HepG2 (cell line): ENCODE data around the gene OR4E1. TPM values are rescaled to one million over a fixed set of nuclear protein-coding genes. Genes with fewer than 3 reads are reported as not detected.
"Not testable (repeated sequence)": the region's sequence is repeated elsewhere in the genome, so short reads cannot be mapped to it uniquely, and the experiment has no call there.

Experiments used
- ATAC-seq: fragments of 200-7000 bp; cut with Tn5 transposase; 3 replicates; pipeline ENCODE4 v1.9.1; 2020; ENCODE audit warnings: mild to moderate bottlenecking, moderate library complexity
- BruUV-seq: library from RNA; stranded (reverse); fragments of 400-500 nt; replicated peaks from 2 replicates; lab custom pipeline; 2021; lab: Mats Ljungman, UMichigan
- CTCF ChIA-PET: fragments of 300-600 bp; formaldehyde crosslinking; extraction: SDS; loops from one replicate; lab custom pipeline; 2021; ENCODE audit warnings: low total read pairs, inconsistent platforms, low intra/inter-chr PET ratio; lab: Yijun Ruan, JAX
- POLR2A ChIA-PET: fragments of 350-600 bp; sonication (Branson Sonifier 250); formaldehyde crosslinking; loops from one replicate; lab custom pipeline; 2020; ENCODE audit warnings: antibody characterized with exemption, inconsistent platforms; lab: Yijun Ruan, JAX
- DNase-seq: peaks from one replicate; pipeline ENCODE4 v3.0.0-alpha.2; 2015; ENCODE audit warnings: low spot score
- FAIRE-seq: peaks from 3 replicates; lab custom pipeline; 2011; peaks lifted over from hg19 to GRCh38; lab: Jason Lieb, UNC
- H2AFZ ChIP-seq: one replicate; pipeline ENCODE4 v1.6.1; 2011; ENCODE audit warnings: low read length, inconsistent platforms
- H3K27ac ChIP-seq: fragments of 300-600 bp; 3 replicates; pipeline ENCODE4 v1.8.0; 2011; ENCODE audit warnings: mixed run types, mild to moderate bottlenecking, mixed read lengths, low read length, inconsistent platforms; ENCODE audit not compliant: insufficient read depth; ENCODE audit errors: extremely low read length
- H3K27me3 ChIP-seq, 2 experiments: fragments of 200-600 bp in 1 of 2; 2 replicates in 1 of 2; 3 replicates in 1 of 2; pipeline versions ENCODE4 v1.6.0 to v1.8.0; 2011; ENCODE audit warnings: low read length in 2 of 2, mild to moderate bottlenecking in 2 of 2, moderate library complexity in 2 of 2, inconsistent platforms in 1 of 2; ENCODE audit not compliant: insufficient read depth in 2 of 2, control insufficient read depth in 1 of 2
- H3K36me3 ChIP-seq, 2 experiments: fragments of 200-600 bp in 1 of 2; replicated peaks in 1 of 2; 2 replicates in 1 of 2; 3 replicates in 1 of 2; pipeline versions ENCODE4 v1.5.1 to v1.8.0; 2011; ENCODE audit warnings: low read length in 2 of 2, inconsistent platforms in 1 of 2; ENCODE audit not compliant: insufficient read depth in 2 of 2, control insufficient read depth in 1 of 2
- H3K4me1 ChIP-seq: 2 replicates; pipeline ENCODE4 v1.5.1; 2012; ENCODE audit warnings: low read length, inconsistent platforms; ENCODE audit not compliant: insufficient read depth
- H3K4me2 ChIP-seq: 2 replicates; pipeline ENCODE4 v1.6.0; 2011; ENCODE audit warnings: low read depth, low read length, inconsistent platforms
- H3K4me3 ChIP-seq, 3 experiments: fragments of 200-600 bp in 1 of 3; sonication (generic), shearing (Covaris generic) in 1 of 3; replicated peaks in 1 of 3; 2 replicates each; pipeline ENCODE4 v1.5.1; 2011 to 2016; ENCODE audit warnings: low read length in 3 of 3, inconsistent platforms in 2 of 3, low read depth in 2 of 3, mild to moderate bottlenecking in 2 of 3, control low read depth in 1 of 3, mixed read lengths in 1 of 3; ENCODE audit not compliant: insufficient read depth in 1 of 3
- H3K79me2 ChIP-seq: one replicate; pipeline ENCODE4 v1.6.1; 2011; ENCODE audit warnings: low read length, inconsistent platforms; ENCODE audit not compliant: insufficient read depth
- H3K9ac ChIP-seq: 2 replicates; pipeline ENCODE4 v1.6.0; 2011; ENCODE audit warnings: mild to moderate bottlenecking, low read depth, low read length, inconsistent platforms; ENCODE audit not compliant: insufficient read depth
- H3K9me3 ChIP-seq: 2 replicates; pipeline ENCODE4 v1.5.1; 2012; ENCODE audit warnings: mild to moderate bottlenecking, low read length
- H4K20me1 ChIP-seq: 2 replicates; pipeline ENCODE4 v1.6.0; 2011; ENCODE audit warnings: inconsistent platforms, mild to moderate bottlenecking, low read length, moderate library complexity; ENCODE audit not compliant: insufficient read depth
- EED ChIP-seq: sonication (generic); formaldehyde crosslinking; IDR thresholded peaks from 2 replicates; pipeline ENCODE4 v1.5.0; 2020; ENCODE audit warnings: mild to moderate bottlenecking, missing genetic modification reagents
- FOXA3 ChIP-seq: IDR thresholded peaks from 2 replicates; pipeline ENCODE4 v1.6.1; 2016; ENCODE audit warnings: missing genetic modification reagents, missing compliant biosample characterization
- MAFF ChIP-seq: IDR thresholded peaks from 2 replicates; pipeline ENCODE4 v1.6.1; 2011; ENCODE audit warnings: low read depth, low read length, improper control_type of control experiment
- MIER2 ChIP-seq: IDR thresholded peaks from 2 replicates; pipeline ENCODE4 v1.6.1; 2016; ENCODE audit warnings: missing biosample characterization, missing genetic modification reagents
- MXD1 ChIP-seq: sonication (generic); formaldehyde crosslinking; IDR thresholded peaks from 2 replicates; pipeline ENCODE4 v1.4.0; 2020; ENCODE audit warnings: mild to moderate bottlenecking, missing genetic modification reagents
- PAXIP1 ChIP-seq: sonication (generic); formaldehyde crosslinking; conservative IDR thresholded peaks from 2 replicates; pipeline ENCODE4 v1.4.0; 2020; ENCODE audit warnings: mild to moderate bottlenecking, missing genetic modification reagents, moderate library complexity
- RFXANK ChIP-seq: IDR thresholded peaks from 2 replicates; pipeline ENCODE4 v1.6.1; 2016
- SOX6 ChIP-seq, 2 experiments: fragments of 450-650 bp in 1 of 2; sonication (generic) in 1 of 2; formaldehyde crosslinking in 1 of 2; IDR thresholded peaks; 2 replicates each; pipeline versions ENCODE4 v1.4.0 to v1.6.1; 2017 to 2020; ENCODE audit warnings: antibody characterized with exemption in 1 of 2, mild to moderate bottlenecking in 1 of 2, missing genetic modification reagents in 1 of 2
- TBX3 ChIP-seq: fragments of 450-650 bp; IDR thresholded peaks from 2 replicates; pipeline ENCODE4 v1.6.1; 2017; ENCODE audit warnings: antibody characterized with exemption, mild to moderate bottlenecking, inconsistent platforms, borderline replicate concordance
- U2AF1 ChIP-seq: fragments of 200-400 bp; formaldehyde crosslinking; optimal IDR thresholded peaks from 2 replicates; pipeline ENCODE3; 2017; ENCODE audit warnings: mild to moderate bottlenecking, low read depth, low read length
- ZBTB21 ChIP-seq: sonication (generic); formaldehyde crosslinking; IDR thresholded peaks from 2 replicates; pipeline ENCODE4 v1.4.0; 2020; ENCODE audit warnings: missing genetic modification reagents
- ZNF3 ChIP-seq: IDR thresholded peaks from 2 replicates; pipeline ENCODE4 v1.7.0; 2017; ENCODE audit warnings: inconsistent platforms
- ZNF460 ChIP-seq: sonication (generic); formaldehyde crosslinking; IDR thresholded peaks from 2 replicates; pipeline ENCODE4 v1.5.1; 2020; ENCODE audit warnings: missing genetic modification reagents, mild to moderate bottlenecking, borderline replicate concordance
- ZNF552 ChIP-seq: sonication (generic); formaldehyde crosslinking; IDR thresholded peaks from 2 replicates; pipeline ENCODE4 v1.9.0; 2022; ENCODE audit warnings: missing genetic modification reagents, mild to moderate bottlenecking, borderline replicate concordance
- WGBS: methylation state at CpG from one replicate; pipeline ENCODE4 v1.1.6; 2017; ENCODE audit warnings: low lambda C conversion rate; 5-methylcytosine and 5-hydroxymethylcytosine counted together
- in situ Hi-C: cut with HindIII; loops from 2 replicates; pipeline ENCODE4 v1.10.0; 2017; ENCODE audit warnings: low pct_unique_long_range_greater_than_20kb; ENCODE audit not compliant: extremely low pct_ligation_motif_present
- intact Hi-C: fragments of 100-400 bp; cut with micrococcal nuclease; formaldehyde crosslinking; loops from one replicate; pipeline ENCODE4 v1.10.0; 2022; ENCODE audit not compliant: unreplicated experiment
- polyA plus RNA-seq, 8 experiments: library from polyadenylated mRNA; depleted of rRNA in 3 of 8; stranded (reverse) in 7 of 8; unstranded in 1 of 8; fragments of >200 nt; fragmentation: Illumina TruSeq in 4 of 8; extraction: Trizol in 4 of 8; gene quantifications; 2 replicates each; pipeline versions ENCODE4 v1.2.1 to v1.2.3, GENCODE V29; 2011 to 2016; ENCODE audit warnings: low read depth in 4 of 8, missing spikeins in 1 of 8, mixed read lengths in 1 of 8; ENCODE audit not compliant: insufficient read depth in 1 of 8
- total RNA-seq, 5 experiments: library from RNA; depleted of rRNA; stranded (reverse); fragments of >200 nt; fragmentation: Illumina TruSeq; extraction: Trizol; gene quantifications; 2 replicates each; pipeline ENCODE4 v1.2.3, GENCODE V29; 2016; ENCODE audit warnings: low read depth in 1 of 5

OR4E1 gene
- total and polyA plus RNA-seq, 2 of the 13 experiments (the other 11 are each of a cell fraction or from before 2014, with no cell fraction given): not detected

- H3K4me2 ChIP-seq; CTCF ChIA-PET; H3K4me3 ChIP-seq; H3K27me3 ChIP-seq; H3K4me1 ChIP-seq; in situ Hi-C loops; BruUV-seq; POLR2A ChIA-PET; FAIRE-seq; H3K9ac ChIP-seq; intact Hi-C loops; DNase-seq; H3K9me3 ChIP-seq; H3K27ac ChIP-seq; H3K79me2 ChIP-seq; ATAC-seq; H4K20me1 ChIP-seq; H3K36me3 ChIP-seq; H2AFZ ChIP-seq; TF ChIP-seq SOX6 (CRISPR knock-in tag; IDR thresholded peaks at IDR 0.05): not testable (repeated sequence)
- WGBS: 44% methylated on average over 1 of the region's 1 CpG
- TF ChIP-seq SOX6 (IDR thresholded peaks at IDR 0.05): peak; percentile 79; the same call in 1 of the 2 replicates
Observed at GRCh38 chr14:21630503-21630902, 43.1 kb downstream of the OR4E1 start.

GRCh38 chr14:21626491-21627230 is 47.0 kb downstream of the OR4E1 start:
- H3K9ac ChIP-seq: no peak overlapping the region
- no peak overlapping the region for H3K4me3 ChIP-seq
- H3K4me1 ChIP-seq: no peaks in the 10 kb centered on the region
- H3K27me3 ChIP-seq: no peaks in the 10 kb centered on the region
- H2AFZ ChIP-seq: no peak overlapping the region
- no TSS peak for BruUV-seq
- ChIA-PET CTCF (no interaction called here), POLR2A (no interaction called here)
- intact Hi-C loops: no loop called here
- H4K20me1 ChIP-seq: no peaks in the 10 kb centered on the region
- H3K4me2 ChIP-seq: no peak overlapping the region
- H3K79me2 ChIP-seq: no peaks in the 10 kb centered on the region
- TF ChIP-seq MXD1 (CRISPR knock-in tag) (no peak), PAXIP1 (CRISPR knock-in tag) (no peak), ZBTB21 (CRISPR knock-in tag) (no peak), MIER2 (CRISPR knock-in tag) (no peak), ZNF552 (CRISPR knock-in tag) (no peak), U2AF1 (no peak), RFXANK (CRISPR knock-in tag) (no peak), ZNF460 (no peak), TBX3 (no peak), MAFF (no peak), FOXA3 (CRISPR knock-in tag) (no peak), ZNF3 (CRISPR knock-in tag) (no peak), EED (no peak)
- no peak for DNase-seq
- no peaks in the 10 kb centered on the region for H3K36me3 ChIP-seq
- no peak for FAIRE-seq
- in situ Hi-C loops: no loop called here
- 25% methylated on average over 3 of the region's 3 CpGs for WGBS
- H3K9me3 ChIP-seq: no peaks in the 10 kb centered on the region
- no peak for ATAC-seq
- H3K27ac ChIP-seq: no peak overlapping the region
